ENCODE results near the gene LUC7L2. TPM values are rescaled to one million over a fixed set of nuclear protein-coding genes. Genes with fewer than 3 reads are reported as not detected.

Gene LUC7L2
- total RNA-seq, 1 experiment from 2014 or later = 81.2 TPM

- Histone ChIP-seq H2BK120ac (ENCODE audit: low read depth, low read length, poor library complexity, severe bottlenecking) (no peak overlapping the region), H4K91ac (ENCODE audit: insufficient read length, low read depth, low read length) (no peak overlapping the region), H3K4me2 (ENCODE audit: insufficient read depth, insufficient read length, low read length) (no peak overlapping the region), H3K9ac (ENCODE audit: extremely low read depth, insufficient read length, low read length) (no peak overlapping the region), H3K4me1 (ENCODE audit: insufficient read depth, low read length) (no peaks in the 10 kb centered on the region), H3K56ac (ENCODE audit: insufficient read length, low read depth, low read length) (no peak overlapping the region), H3K79me1 (ENCODE audit: insufficient read depth, low read depth, low read length, poor library complexity, severe bottlenecking) (no peaks in the 10 kb centered on the region), H3K23me2 (ENCODE audit: insufficient read length, low read depth, low read length, poor library complexity, severe bottlenecking) (no peaks in the 10 kb centered on the region), H2AK5ac (ENCODE audit: insufficient read length, low read length) (no peak overlapping the region), H2BK5ac (ENCODE audit: insufficient read length, low read length) (no peak overlapping the region), H4K5ac (ENCODE audit: insufficient read length, low read depth, low read length) (no peak overlapping the region), H4K20me1 (ENCODE audit: control insufficient read depth, insufficient read depth, insufficient read length) (peaks cover 2% of the 10 kb centered on the region), H3K27ac (ENCODE audit: insufficient read length, low read depth, low read length) (no peak overlapping the region), H2AFZ (ENCODE audit: low read length) (no peak overlapping the region), H3K18ac (ENCODE audit: insufficient read length, low read depth, low read length) (no peak overlapping the region), H2BK15ac (ENCODE audit: low read depth, low read length) (no peak overlapping the region), H2BK20ac (ENCODE audit: low read depth, low read length, poor library complexity, severe bottlenecking) (no peak overlapping the region), H3K23ac (ENCODE audit: insufficient read length, low read depth, low read length) (no peak overlapping the region), H3K27me3 (ENCODE audit: insufficient read depth, low read length) (no peaks in the 10 kb centered on the region), H3T11ph (ENCODE audit: low read length) (no peak overlapping the region), H3K9me3 (ENCODE audit: control insufficient read depth, low read depth, low read length) (no peaks in the 10 kb centered on the region), H4K8ac (replicated peaks; ENCODE audit: insufficient read length, low read depth, low read length) (no peak overlapping the region), H3K4ac (ENCODE audit: low read depth, low read length) (no peak overlapping the region), H3K14ac (ENCODE audit: insufficient read depth, low read length) (no peak overlapping the region), H2BK12ac (ENCODE audit: insufficient read length, low read depth, low read length) (no peak overlapping the region), H3K79me2 (ENCODE audit: insufficient read depth, low read length) (no peaks in the 10 kb centered on the region)
- no peak for DNase-seq
- no peak overlapping the region for H3K4me3 Mint-ChIP-seq
- WGBS (ENCODE audit: extremely low coverage, insufficient read length, low lambda C conversion rate) = no CpG with 5 or more reads among the region's 6 CpGs
- H3K27me3 Mint-ChIP-seq (ENCODE audit: low read depth) = no peaks in the 10 kb centered on the region; the same call in 1 of the 2 replicates
- H3K36me3 Mint-ChIP-seq (ENCODE audit: insufficient read depth in 1 of 3, low read depth in 3 of 3) = peaks cover 0 to 3% (median 0%) of the 10 kb centered on the region in 3 experiments; a peak in 2 of 7 replicates
- no peak overlapping the region; a peak in 1 of 7 replicates for H3K27ac Mint-ChIP-seq
- peaks cover 10 to 14% of the 10 kb centered on the region in 2 experiments for H3K4me1 Mint-ChIP-seq
- TF ChIP-seq CTCF (conservative IDR thresholded peaks at IDR 0.05) = no peak
- no peaks in the 10 kb centered on the region; a peak in 1 of 5 replicates for H3K9me3 Mint-ChIP-seq
Observed at GRCh38 chr7:139450851-139451250, 91.2 kb downstream of the LUC7L2 start.
